SJCRH30 (cell line): Measurements from ENCODE around the gene KCNIP4. TPM values are rescaled to one million over a fixed set of nuclear protein-coding genes. Genes with fewer than 3 reads are reported as not detected.

Experiments
- DNase-seq, 2 experiments: peaks; one replicate each; pipeline ENCODE4 v3.0.0-alpha.2; 2015 to 2020
- H3K27ac ChIP-seq: fragments of 250-450 bp; sonication (Bioruptor Pico); 2 replicates; pipeline ENCODE4 v1.5.1; 2020; ENCODE audit warnings: mild to moderate bottlenecking, moderate library complexity
- H3K27me3 ChIP-seq: fragments of 250-450 bp; sonication (Bioruptor Pico); 2 replicates; pipeline ENCODE4 v1.5.1; 2020; ENCODE audit warnings: mild to moderate bottlenecking, moderate library complexity
- H3K36me3 ChIP-seq: fragments of 250-450 bp; sonication (Bioruptor Pico); 2 replicates; pipeline ENCODE4 v1.5.1; 2020; ENCODE audit warnings: mild to moderate bottlenecking, moderate library complexity
- H3K4me1 ChIP-seq: fragments of 250-450 bp; sonication (Bioruptor Pico); 2 replicates; pipeline ENCODE4 v1.5.1; 2020; ENCODE audit warnings: mild to moderate bottlenecking, moderate library complexity
- H3K4me3 ChIP-seq: fragments of 250-450 bp; sonication (Bioruptor Pico); 2 replicates; pipeline ENCODE4 v1.5.1; 2020; ENCODE audit warnings: mild to moderate bottlenecking, moderate library complexity
- H3K9me3 ChIP-seq: fragments of 250-450 bp; sonication (Bioruptor Pico); replicated peaks from 2 replicates; pipeline ENCODE4 v1.5.1; 2020; ENCODE audit warnings: mild to moderate bottlenecking, moderate library complexity
- total RNA-seq: library from RNA; depleted of rRNA; stranded (reverse); fragments of >200 nt; shearing (Covaris generic); gene quantifications from 2 replicates; pipeline ENCODE4 v1.2.3, GENCODE V29; 2014

KCNIP4 gene
- total RNA-seq, 1 experiment from 2014 or later: 0.67 TPM

- Histone ChIP-seq H3K9me3 (no peaks in the 10 kb centered on the region), H3K36me3 (no peaks in the 10 kb centered on the region), H3K27me3 (no peaks in the 10 kb centered on the region), H3K27ac (no peak overlapping the region), H3K4me1 (no peaks in the 10 kb centered on the region; the same call in 1 of the 2 replicates), H3K4me3 (no peak overlapping the region)
- DNase-seq: no peak
Measured at GRCh38 chr4:21097026-21097425, 851.5 kb downstream of the KCNIP4 start.

- Histone ChIP-seq H3K27me3 (0 out of 2 replicates have a peak, but pooled peaks cover 5% of the 10 kb centered on the region), H3K27ac (no peak overlapping the region), H3K4me1 (no peaks in the 10 kb centered on the region; the same call in 1 of the 2 replicates), H3K9me3 (no peaks in the 10 kb centered on the region), H3K36me3 (no peaks in the 10 kb centered on the region), H3K4me3 (no peak overlapping the region)
- DNase-seq: no peak
Measured at GRCh38 chr4:21092531-21092930, 856.0 kb downstream of the KCNIP4 start.

GRCh38 chr4:21090094-21090666, 858.4 kb downstream of the KCNIP4 start:
- Histone ChIP-seq H3K27ac (no peak overlapping the region), H3K9me3 (no peaks in the 10 kb centered on the region), H3K27me3 (0 out of 2 replicates have a peak, but pooled peaks cover 5% of the 10 kb centered on the region), H3K4me1 (no peaks in the 10 kb centered on the region; the same call in 1 of the 2 replicates), H3K36me3 (no peaks in the 10 kb centered on the region), H3K4me3 (no peak overlapping the region)
- no peak for DNase-seq

- no peak for DNase-seq
- Histone ChIP-seq H3K4me1 (no peaks in the 10 kb centered on the region), H3K27ac (no peak overlapping the region), H3K9me3 (no peaks in the 10 kb centered on the region), H3K36me3 (no peaks in the 10 kb centered on the region), H3K4me3 (no peak overlapping the region), H3K27me3 (0 out of 2 replicates have a peak, but pooled peaks cover 4% of the 10 kb centered on the region)
Measured at GRCh38 chr4:21083413-21083812, 865.2 kb downstream of the KCNIP4 start.

- Histone ChIP-seq H3K27me3 (no peaks in the 10 kb centered on the region; the same call in 1 of the 2 replicates), H3K27ac (no peak overlapping the region), H3K4me1 (no peaks in the 10 kb centered on the region), H3K4me3 (no peak overlapping the region), H3K36me3 (no peaks in the 10 kb centered on the region), H3K9me3 (no peaks in the 10 kb centered on the region)
- DNase-seq: no peak
Measured at GRCh38 chr4:21077967-21078366, 870.6 kb downstream of the KCNIP4 start.

GRCh38 chr4:21067351-21067750, 881.2 kb downstream of the KCNIP4 start:
- H3K36me3 ChIP-seq: no peaks in the 10 kb centered on the region
- H3K4me1 ChIP-seq: no peaks in the 10 kb centered on the region
- H3K9me3 ChIP-seq: no peaks in the 10 kb centered on the region; the same call in 1 of the 2 replicates
- no peak overlapping the region for H3K27ac ChIP-seq
- no peaks in the 10 kb centered on the region for H3K27me3 ChIP-seq
- no peak overlapping the region for H3K4me3 ChIP-seq
- DNase-seq: no peak

GRCh38 chr4:21061902-21062301, 886.7 kb downstream of the KCNIP4 start:
- Histone ChIP-seq H3K4me1 (no peaks in the 10 kb centered on the region), H3K27ac (no peak overlapping the region), H3K9me3 (no peaks in the 10 kb centered on the region), H3K4me3 (no peak overlapping the region), H3K27me3 (no peaks in the 10 kb centered on the region), H3K36me3 (no peaks in the 10 kb centered on the region)
- no peak for DNase-seq

GRCh38 chr4:21046141-21046540, 902.4 kb downstream of the KCNIP4 start:
- no peaks in the 10 kb centered on the region for H3K9me3 ChIP-seq
- no peaks in the 10 kb centered on the region for H3K4me1 ChIP-seq
- no peaks in the 10 kb centered on the region for H3K36me3 ChIP-seq
- no peak overlapping the region for H3K27ac ChIP-seq
- DNase-seq: no peak
- no peak overlapping the region for H3K4me3 ChIP-seq
- H3K27me3 ChIP-seq: no peaks in the 10 kb centered on the region

GRCh38 chr4:21045119-21045518, 903.5 kb downstream of the KCNIP4 start:
- no peaks in the 10 kb centered on the region for H3K36me3 ChIP-seq
- no peaks in the 10 kb centered on the region for H3K9me3 ChIP-seq
- DNase-seq: no peak
- no peak overlapping the region for H3K27ac ChIP-seq
- no peaks in the 10 kb centered on the region for H3K27me3 ChIP-seq
- H3K4me1 ChIP-seq: no peaks in the 10 kb centered on the region
- no peak overlapping the region for H3K4me3 ChIP-seq

GRCh38 chr4:21041708-21042107, 906.9 kb downstream of the KCNIP4 start:
- no peaks in the 10 kb centered on the region for H3K36me3 ChIP-seq
- no peak for DNase-seq
- no peaks in the 10 kb centered on the region for H3K4me1 ChIP-seq
- no peaks in the 10 kb centered on the region for H3K9me3 ChIP-seq
- no peaks in the 10 kb centered on the region for H3K27me3 ChIP-seq
- H3K4me3 ChIP-seq: no peak overlapping the region
- no peak overlapping the region for H3K27ac ChIP-seq

GRCh38 chr4:21034728-21035127, 913.8 kb downstream of the KCNIP4 start:
- no peak overlapping the region for H3K4me3 ChIP-seq
- no peaks in the 10 kb centered on the region for H3K4me1 ChIP-seq
- H3K36me3 ChIP-seq: no peaks in the 10 kb centered on the region
- no peaks in the 10 kb centered on the region for H3K27me3 ChIP-seq
- H3K9me3 ChIP-seq: no peaks in the 10 kb centered on the region
- no peak overlapping the region for H3K27ac ChIP-seq
- DNase-seq: no peak

GRCh38 chr4:21032089-21032645, 916.4 kb downstream of the KCNIP4 start:
- DNase-seq: no peak
- no peak overlapping the region for H3K27ac ChIP-seq
- H3K4me1 ChIP-seq: no peaks in the 10 kb centered on the region
- no peaks in the 10 kb centered on the region for H3K9me3 ChIP-seq
- H3K36me3 ChIP-seq: no peaks in the 10 kb centered on the region
- no peak overlapping the region for H3K4me3 ChIP-seq
- H3K27me3 ChIP-seq: no peaks in the 10 kb centered on the region

GRCh38 chr4:21018817-21019216, 929.8 kb downstream of the KCNIP4 start:
- no peak overlapping the region for H3K4me3 ChIP-seq
- no peaks in the 10 kb centered on the region for H3K36me3 ChIP-seq
- no peak for DNase-seq
- H3K9me3 ChIP-seq: no peaks in the 10 kb centered on the region
- no peaks in the 10 kb centered on the region for H3K4me1 ChIP-seq
- no peak overlapping the region for H3K27ac ChIP-seq
- no peaks in the 10 kb centered on the region for H3K27me3 ChIP-seq

GRCh38 chr4:21013501-21013900, 935.1 kb downstream of the KCNIP4 start:
- Histone ChIP-seq H3K27me3 (no peaks in the 10 kb centered on the region), H3K36me3 (no peaks in the 10 kb centered on the region), H3K4me3 (no peak overlapping the region), H3K27ac (no peak overlapping the region), H3K9me3 (no peaks in the 10 kb centered on the region; the same call in 1 of the 2 replicates), H3K4me1 (peaks cover 10% of the 10 kb centered on the region; the same call in 1 of the 2 replicates)
- no peak for DNase-seq

- Histone ChIP-seq H3K27me3 (no peaks in the 10 kb centered on the region), H3K27ac (no peak overlapping the region), H3K9me3 (no peaks in the 10 kb centered on the region; the same call in 1 of the 2 replicates), H3K4me3 (no peak overlapping the region), H3K4me1 (peaks cover 10% of the 10 kb centered on the region; the same call in 1 of the 2 replicates), H3K36me3 (no peaks in the 10 kb centered on the region)
- peak in 1 of 2 experiments; percentile 4 for DNase-seq
Measured at GRCh38 chr4:21012851-21013331, 935.7 kb downstream of the KCNIP4 start.
